Measurements from ENCODE around the gene KDM4F.
A peak's percentile ranks its signal among the peaks of the same experiment; 100 is the strongest.

Gene KDM4F

DNA sequence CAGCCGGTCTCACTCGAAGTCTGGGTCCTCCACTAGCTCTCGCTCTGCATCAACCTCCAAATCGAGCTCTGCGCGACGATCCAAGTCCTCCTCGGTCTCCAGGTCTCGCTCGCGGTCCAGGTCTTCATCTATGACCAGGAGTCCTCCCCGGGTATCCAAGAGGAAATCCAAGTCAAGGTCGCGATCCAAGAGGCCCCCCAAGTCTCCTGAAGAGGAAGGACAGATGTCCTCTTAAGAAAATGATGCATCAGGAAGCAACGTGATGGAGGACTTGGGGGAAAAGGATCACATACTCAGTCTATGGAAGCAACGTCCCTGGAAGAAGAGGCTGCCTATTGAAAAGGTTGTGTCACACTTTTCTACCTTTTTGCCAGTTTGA, 18.6 kb downstream of the KDM4F start:
- Histone ChIP-seq H3K27me3 (ENCODE audit: insufficient read depth, low read depth) (no peaks in the 10 kb centered on the region), H2AFZ (ENCODE audit: low read depth) (peak overlapping the region; percentile 69), H3K79me2 (ENCODE audit: insufficient read depth, low read depth) (peaks cover 24% of the 10 kb centered on the region), H3K4me1 (ENCODE audit: low read depth, poor library complexity, severe bottlenecking) (peaks cover 16% of the 10 kb centered on the region), H3K4me2 (peak overlapping the region; percentile 63), H3K4me3 (IDR thresholded peaks at IDR 0.05; ENCODE audit: insufficient read depth, low read depth, low read length) (no peak overlapping the region), H3K36me3 (ENCODE audit: insufficient read depth) (no peaks in the 10 kb centered on the region), H4K20me1 (ENCODE audit: insufficient read depth) (no peaks in the 10 kb centered on the region), H3K9ac (peak overlapping the region; percentile 88), H3K27ac (peak overlapping the region; percentile 84)
- TF ChIP-seq, protein P1, sequence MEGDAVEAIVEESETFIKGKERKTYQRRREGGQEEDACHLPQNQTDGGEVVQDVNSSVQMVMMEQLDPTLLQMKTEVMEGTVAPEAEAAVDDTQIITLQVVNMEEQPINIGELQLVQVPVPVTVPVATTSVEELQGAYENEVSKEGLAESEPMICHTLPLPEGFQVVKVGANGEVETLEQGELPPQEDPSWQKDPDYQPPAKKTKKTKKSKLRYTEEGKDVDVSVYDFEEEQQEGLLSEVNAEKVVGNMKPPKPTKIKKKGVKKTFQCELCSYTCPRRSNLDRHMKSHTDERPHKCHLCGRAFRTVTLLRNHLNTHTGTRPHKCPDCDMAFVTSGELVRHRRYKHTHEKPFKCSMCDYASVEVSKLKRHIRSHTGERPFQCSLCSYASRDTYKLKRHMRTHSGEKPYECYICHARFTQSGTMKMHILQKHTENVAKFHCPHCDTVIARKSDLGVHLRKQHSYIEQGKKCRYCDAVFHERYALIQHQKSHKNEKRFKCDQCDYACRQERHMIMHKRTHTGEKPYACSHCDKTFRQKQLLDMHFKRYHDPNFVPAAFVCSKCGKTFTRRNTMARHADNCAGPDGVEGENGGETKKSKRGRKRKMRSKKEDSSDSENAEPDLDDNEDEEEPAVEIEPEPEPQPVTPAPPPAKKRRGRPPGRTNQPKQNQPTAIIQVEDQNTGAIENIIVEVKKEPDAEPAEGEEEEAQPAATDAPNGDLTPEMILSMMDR (conservative IDR thresholded peaks at IDR 0.05; ENCODE audit: low read depth, low read length) = no peak

DNA sequence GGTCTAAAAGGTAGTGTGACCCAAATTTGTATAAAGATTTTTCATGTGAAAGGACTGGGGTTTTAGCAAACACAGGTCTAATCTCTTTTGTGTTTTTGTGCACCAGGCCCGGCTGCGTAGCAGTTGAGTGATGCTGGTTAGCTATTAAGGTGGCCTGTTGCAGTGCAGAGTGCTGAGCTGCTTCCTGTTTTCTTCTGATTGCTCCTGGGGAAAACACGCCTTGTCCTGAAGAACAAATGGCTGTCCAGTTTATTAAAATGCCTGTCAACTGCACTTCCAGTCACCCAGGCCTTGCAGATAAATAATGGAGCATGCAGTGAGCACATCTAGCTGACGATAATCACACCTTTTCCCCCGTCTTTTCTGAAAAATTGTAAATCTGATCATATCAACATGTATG, 19.3 kb downstream of the KDM4F start:
- Histone ChIP-seq H3K4me2 (peak overlapping the region; percentile 94), H3K4me3 (IDR thresholded peaks at IDR 0.05; ENCODE audit: insufficient read depth, low read depth, low read length) (no peak overlapping the region), H3K36me3 (ENCODE audit: insufficient read depth) (no peaks in the 10 kb centered on the region), H4K20me1 (ENCODE audit: insufficient read depth) (no peaks in the 10 kb centered on the region), H3K4me1 (ENCODE audit: low read depth, poor library complexity, severe bottlenecking) (peaks cover 16% of the 10 kb centered on the region), H3K27me3 (ENCODE audit: insufficient read depth, low read depth) (no peaks in the 10 kb centered on the region), H3K27ac (peak overlapping the region; percentile 84), H3K9ac (peak overlapping the region; percentile 88; the same call in 1 of the 2 replicates), H3K79me2 (ENCODE audit: insufficient read depth, low read depth) (peaks cover 24% of the 10 kb centered on the region), H2AFZ (ENCODE audit: low read depth) (peak overlapping the region; percentile 69; the same call in 1 of the 2 replicates)
- TF ChIP-seq, protein P1 (conservative IDR thresholded peaks at IDR 0.05; ENCODE audit: low read depth, low read length) = no peak

DNA sequence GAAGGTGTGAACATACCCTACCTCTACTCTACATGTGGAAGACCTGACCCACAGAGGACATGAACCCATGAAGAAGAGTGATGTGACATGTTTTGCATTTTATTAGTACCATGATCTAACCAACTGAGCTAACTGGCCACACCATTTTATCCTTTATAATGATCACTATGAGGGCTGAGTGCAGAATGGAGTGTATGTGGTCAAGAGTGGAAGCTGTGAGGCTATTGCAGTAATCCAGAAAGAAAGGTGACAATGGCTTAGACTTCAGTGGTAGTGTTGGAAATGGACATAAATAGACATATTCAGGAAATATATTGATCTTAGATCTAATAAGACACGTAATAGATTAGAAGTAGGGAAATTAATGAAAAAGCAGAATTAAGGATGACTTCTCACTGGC, 21.2 kb downstream of the KDM4F start:
- Histone ChIP-seq H3K36me3 (ENCODE audit: insufficient read depth) (no peaks in the 10 kb centered on the region), H3K4me1 (ENCODE audit: low read depth, poor library complexity, severe bottlenecking) (peaks cover 18% of the 10 kb centered on the region), H3K27me3 (ENCODE audit: insufficient read depth, low read depth) (no peaks in the 10 kb centered on the region), H3K79me2 (ENCODE audit: insufficient read depth, low read depth) (peaks cover 24% of the 10 kb centered on the region), H3K4me3 (IDR thresholded peaks at IDR 0.05; ENCODE audit: insufficient read depth, low read depth, low read length) (no peak overlapping the region), H4K20me1 (ENCODE audit: insufficient read depth) (no peaks in the 10 kb centered on the region), H2AFZ (ENCODE audit: low read depth) (no peak overlapping the region), H3K4me2 (no peak overlapping the region), H3K27ac (no peak overlapping the region), H3K9ac (no peak overlapping the region)
- TF ChIP-seq, protein P1 (conservative IDR thresholded peaks at IDR 0.05; ENCODE audit: low read depth, low read length) = no peak

DNA sequence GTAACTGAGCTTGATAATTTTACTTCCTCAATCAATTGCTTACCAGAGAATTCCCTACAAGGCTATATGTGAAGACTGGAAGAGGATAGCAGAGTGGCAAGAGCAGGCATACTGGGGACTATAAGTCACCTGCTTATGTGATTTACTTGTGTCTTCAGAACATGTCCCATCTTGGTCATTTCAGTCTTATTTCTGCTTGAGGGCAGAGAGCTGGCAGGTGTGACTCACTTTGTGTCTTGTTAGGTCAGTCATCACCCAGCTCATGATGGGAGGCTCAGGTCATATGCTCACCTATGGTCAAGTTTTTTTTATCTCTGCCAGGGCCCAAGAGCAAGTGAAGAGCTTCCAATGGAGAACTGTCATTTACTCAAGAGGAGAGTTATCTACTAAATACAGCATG, 23.7 kb downstream of the KDM4F start:
- H2AFZ ChIP-seq (ENCODE audit: low read depth) = no peak overlapping the region
- TF ChIP-seq, protein P1 (conservative IDR thresholded peaks at IDR 0.05; ENCODE audit: low read depth, low read length) = no peak
- no peaks in the 10 kb centered on the region for H3K27me3 ChIP-seq (ENCODE audit: insufficient read depth, low read depth)
- no peaks in the 10 kb centered on the region for H3K36me3 ChIP-seq (ENCODE audit: insufficient read depth)
- peaks cover 21% of the 10 kb centered on the region for H3K79me2 ChIP-seq (ENCODE audit: insufficient read depth, low read depth)
- no peak overlapping the region for H3K9ac ChIP-seq
- peaks cover 34% of the 10 kb centered on the region for H3K4me1 ChIP-seq (ENCODE audit: low read depth, poor library complexity, severe bottlenecking)
- H4K20me1 ChIP-seq (ENCODE audit: insufficient read depth) = no peaks in the 10 kb centered on the region
- H3K4me3 ChIP-seq (IDR thresholded peaks at IDR 0.05; ENCODE audit: insufficient read depth, low read depth, low read length) = no peak overlapping the region
- no peak overlapping the region for H3K4me2 ChIP-seq
- H3K27ac ChIP-seq = no peak overlapping the region
